Activated naive CD8-positive, alpha-beta T cell treated with anti-CD3 and anti-CD28 coated beads, Interleukin-2, amount 50 U/mL, for 16 hours (primary cell): Measurements from ENCODE around the gene BMP8B.

Experiments
- DNase-seq: peaks from one replicate; pipeline ENCODE4 v3.0.0-alpha.2; 2020; ENCODE audit warnings: low read depth, low spot score

BMP8B gene

GRCh38 chr1:39727221-39727931 is 61.3 kb downstream of the BMP8B start:
- DNase-seq = no peak

- DNase-seq = no peak
These were observed 62.1 kb downstream of the BMP8B start for GRCh38 chr1:39726600-39726999.

- no peak for DNase-seq
These were observed 66.2 kb downstream of the BMP8B start for GRCh38 chr1:39722495-39722894.

- DNase-seq = no peak
These were observed 67.0 kb downstream of the BMP8B start for GRCh38 chr1:39721664-39722063.

- no peak for DNase-seq
These were observed 68.3 kb downstream of the BMP8B start for GRCh38 chr1:39720094-39720999.

- DNase-seq = no peak
These were observed 70.9 kb downstream of the BMP8B start for GRCh38 chr1:39717809-39718208.

- DNase-seq = no peak
These were observed 75.1 kb downstream of the BMP8B start for GRCh38 chr1:39713557-39713956.

- no peak for DNase-seq
These were observed 76.7 kb downstream of the BMP8B start for GRCh38 chr1:39711966-39712340.

- no peak for DNase-seq
These were observed 77.3 kb downstream of the BMP8B start for GRCh38 chr1:39711104-39711965.

- no peak for DNase-seq
These were observed 81.2 kb downstream of the BMP8B start for GRCh38 chr1:39707506-39707905.
